GM19455 (cell line): ENCODE measurements around the gene EHD3.

Source experiments
- ATAC-seq: cut with Tn5 transposase; IDR thresholded peaks from one replicate; pipeline ENCODE4 v1.9.1; 2021; ENCODE audit not compliant: unreplicated experiment

The EHD3 gene

DNA sequence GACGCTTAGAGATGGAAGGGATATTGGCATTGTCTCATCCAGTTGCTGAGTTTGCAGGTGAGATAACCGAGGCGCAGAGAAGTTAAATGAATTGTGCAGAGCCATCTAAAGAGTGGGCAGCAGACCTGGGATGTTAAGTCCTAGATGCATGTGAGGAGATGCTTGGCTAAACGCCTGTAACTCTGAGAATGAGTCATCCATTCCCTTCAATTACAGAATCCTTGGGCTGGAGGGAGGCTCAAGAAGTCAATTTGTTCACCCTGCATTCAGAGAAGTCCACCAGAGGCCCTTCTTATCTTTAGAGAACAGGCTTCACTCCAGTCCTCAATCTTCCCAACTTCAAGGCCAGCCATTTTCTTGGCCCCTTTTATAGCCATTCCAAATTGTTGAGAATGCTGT, 1.6 kb downstream of the EHD3 start:
- no peak for ATAC-seq

DNA sequence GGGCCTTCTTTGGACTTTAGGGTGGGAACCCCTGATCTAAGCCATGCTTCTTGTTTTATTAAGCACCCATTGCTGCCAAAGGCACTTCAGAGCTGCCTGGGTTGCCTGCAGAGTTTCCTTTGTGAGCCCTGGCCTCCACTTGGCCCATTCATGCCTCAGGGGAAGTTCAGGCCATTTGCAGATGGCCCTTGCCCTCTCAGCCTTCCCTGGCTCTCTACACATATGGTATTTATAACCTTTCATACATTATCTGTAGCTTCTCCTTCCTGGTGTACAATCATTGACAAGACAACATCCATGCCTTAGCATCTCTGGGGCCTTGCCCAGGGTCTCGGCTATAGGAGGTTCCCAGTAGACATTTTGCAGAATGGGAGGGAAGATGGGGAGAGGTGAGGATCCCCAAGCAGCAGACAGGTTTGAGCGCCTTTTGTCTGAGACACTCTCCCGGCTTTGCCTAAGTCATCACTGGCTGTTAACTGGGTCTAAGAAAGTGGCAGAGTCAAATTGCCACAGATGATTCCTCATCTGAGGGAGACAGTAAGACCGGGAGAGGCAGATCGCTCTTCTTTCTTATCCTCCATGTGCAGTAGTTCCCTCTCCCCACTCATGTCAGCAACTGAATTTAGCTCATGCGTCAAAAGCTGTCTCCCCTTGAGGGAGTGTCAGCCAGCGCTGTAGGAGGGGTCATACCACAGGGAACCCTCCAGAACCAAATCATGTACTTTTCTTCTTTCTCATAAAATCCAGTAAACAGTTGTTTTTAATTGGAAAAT, 2.7 kb downstream of the EHD3 start:
- no peak for ATAC-seq

DNA sequence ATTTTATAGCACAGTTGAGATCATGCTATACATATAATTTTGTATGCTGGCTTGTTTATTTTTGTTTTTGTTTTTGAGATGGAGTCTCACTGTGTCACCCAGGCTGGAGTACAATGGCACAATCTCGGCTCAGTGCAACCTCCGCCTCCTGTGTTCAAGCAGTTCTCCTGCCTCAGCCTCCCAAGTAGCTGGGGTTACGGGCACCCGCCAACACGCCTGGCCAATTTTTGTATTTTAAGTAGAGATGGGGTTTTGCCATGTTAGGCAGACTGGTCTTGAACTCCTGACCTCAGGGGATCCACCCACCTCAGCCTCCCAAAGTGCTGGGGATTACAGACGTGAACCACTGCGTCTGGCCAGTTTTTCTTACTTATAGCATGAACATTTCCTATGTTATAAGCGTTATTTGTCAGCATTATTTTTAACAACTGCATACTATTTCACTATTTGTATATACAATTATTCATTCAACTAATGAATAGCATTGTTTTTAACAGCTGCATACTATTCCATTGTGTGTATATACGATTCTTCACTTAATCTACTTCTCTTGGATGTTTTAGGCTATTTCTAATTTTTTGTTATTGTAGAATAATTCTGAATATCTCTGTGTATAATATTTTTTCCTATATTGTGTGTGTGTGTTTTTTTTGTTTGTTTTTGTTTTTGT, 3.5 kb downstream of the EHD3 start:
- no peak for ATAC-seq

DNA sequence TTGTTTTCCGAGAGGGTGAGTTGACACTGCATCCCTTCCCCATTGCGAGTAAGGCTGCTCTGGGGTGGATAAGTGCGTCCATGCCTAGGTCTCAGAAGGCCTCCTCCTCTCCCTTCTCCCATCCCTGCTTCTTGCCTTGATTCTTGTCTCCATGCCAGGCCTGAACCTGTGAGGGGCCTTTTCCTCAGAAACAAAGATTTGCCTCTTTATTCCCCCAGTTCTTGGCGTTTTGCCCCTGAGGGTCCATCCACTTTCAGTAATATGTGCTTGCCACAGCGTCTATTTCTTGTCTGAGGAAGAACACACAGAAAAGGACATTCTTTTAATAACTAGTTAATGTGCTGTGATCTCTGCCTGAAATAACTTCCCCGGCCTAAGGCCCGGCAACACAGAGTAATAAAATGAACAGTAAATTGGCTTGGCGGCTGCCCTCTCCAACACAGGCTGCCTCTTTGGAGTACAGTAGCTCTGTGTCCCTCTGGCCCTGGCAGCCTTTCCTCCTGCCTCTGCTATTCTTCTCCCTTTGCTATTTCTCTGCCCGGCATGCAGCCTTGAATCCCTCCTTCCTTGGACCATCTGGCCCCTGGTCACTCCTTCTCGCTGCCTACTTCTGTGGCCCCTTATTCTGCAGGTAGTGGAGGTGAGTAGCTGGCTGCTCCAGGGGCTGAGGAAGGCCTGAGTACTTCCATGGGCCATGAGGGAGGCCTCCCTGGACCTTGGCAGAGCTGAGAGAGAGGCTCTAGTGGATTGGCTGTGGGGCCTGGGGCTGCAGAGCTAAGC, 4.4 kb downstream of the EHD3 start:
- ATAC-seq: no peak

DNA sequence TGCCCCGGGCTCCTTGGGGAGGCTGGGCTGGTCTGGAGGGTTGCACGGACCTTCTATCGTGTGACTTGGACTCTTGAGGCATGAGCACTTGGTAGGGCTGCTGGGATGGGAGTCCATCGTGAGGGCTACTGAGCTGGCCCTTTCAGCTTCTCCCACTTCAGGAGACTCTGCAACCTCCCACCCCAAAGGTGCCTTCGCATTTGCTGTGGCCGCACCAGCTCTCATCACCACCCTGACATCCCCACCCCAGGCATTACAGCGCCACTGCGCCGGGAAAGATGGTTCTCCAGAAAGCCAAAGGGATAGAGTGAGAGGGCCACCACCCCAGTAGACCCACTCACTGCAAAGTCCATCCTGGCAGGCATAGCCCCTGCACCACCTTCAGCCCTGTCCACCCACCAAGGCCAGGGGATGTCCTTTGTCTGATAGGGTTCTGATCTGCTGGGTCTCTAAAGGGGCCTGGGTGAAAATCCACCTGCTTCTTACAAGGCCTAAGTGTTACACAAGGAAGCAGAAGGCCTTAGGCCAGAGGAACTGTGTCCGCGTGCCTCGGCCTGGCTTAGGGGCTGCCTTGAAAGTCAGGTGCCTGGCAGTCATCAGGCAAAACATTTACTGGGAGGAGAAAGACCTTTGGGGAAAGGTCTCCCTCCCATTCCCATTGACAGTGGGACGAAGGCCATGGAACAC, 5.1 kb downstream of the EHD3 start:
- ATAC-seq: no peak

DNA sequence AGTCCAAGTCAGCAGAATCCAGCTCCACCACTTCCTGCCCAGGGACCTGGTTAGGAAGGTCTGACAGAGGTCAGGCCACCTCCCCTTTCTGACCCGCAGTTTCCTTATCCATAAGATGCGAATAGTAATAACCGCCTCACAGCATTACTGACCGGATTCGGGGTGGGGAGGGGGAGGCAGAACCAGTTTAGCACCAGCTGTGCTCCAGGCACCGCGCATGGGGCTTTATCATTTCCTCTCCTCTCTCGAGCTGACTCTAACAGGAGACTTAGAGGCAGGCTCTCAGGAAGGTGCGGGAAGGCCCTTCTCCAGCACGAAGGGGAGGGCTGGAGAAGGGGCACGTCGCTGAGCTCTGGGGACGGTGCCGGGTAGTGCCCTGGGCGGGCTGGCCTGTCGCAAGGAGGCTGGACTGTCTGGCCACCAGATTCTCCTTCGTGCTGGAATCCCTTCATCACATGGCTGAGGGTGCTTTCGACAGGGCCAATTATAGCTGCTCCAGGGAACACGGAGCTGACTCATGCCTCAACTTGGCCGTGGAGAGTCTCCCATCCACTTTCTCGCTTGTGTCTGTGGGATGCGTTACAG, 5.7 kb downstream of the EHD3 start:
- no peak for ATAC-seq

DNA sequence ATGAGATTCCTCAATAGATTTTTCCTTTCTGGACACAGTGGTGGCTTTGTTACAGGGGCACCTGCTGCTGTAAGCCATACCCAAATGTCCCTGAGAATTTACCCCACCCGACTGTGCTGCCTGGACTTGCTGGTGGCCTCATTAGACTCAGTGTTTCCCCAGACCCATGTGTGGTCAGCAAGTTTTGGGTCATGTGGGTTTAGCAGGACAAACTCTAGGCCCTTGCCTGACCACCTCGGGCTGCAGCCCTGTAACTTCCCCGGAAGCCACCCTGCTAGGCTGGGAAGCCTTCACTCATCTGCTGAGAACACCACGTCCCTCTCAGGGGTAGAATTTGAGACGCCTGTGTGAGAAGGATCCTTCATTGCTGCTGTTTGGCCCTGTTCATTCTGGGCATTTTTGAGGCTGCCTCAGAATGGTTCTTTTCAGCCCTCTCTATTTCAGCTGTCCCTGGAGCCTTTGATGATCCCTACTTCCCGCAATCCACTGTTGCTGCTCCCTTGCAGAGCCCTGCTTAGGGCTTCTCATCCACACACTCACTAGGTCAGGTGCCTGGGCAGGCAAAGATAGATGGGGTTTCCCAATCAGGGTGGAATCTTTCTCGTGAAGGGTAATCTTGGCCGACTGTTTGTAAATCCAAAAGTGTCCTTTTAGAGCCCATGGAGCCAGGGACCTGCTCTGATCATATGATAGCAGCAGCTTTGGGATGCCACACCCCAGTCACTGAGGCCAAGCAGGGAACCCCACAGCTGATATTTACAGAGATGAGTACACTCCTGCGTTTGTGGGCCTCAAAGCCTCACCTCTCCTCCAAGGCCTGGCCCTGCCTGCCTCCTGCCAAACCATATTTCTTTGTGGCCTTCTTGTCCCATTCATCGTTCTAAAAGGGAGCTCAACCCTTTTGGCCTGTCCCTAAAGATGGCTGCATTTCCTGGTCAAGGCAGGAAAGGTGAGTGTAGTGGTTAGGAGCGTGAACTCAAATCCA, 6.7 kb downstream of the EHD3 start:
- no peak for ATAC-seq

DNA sequence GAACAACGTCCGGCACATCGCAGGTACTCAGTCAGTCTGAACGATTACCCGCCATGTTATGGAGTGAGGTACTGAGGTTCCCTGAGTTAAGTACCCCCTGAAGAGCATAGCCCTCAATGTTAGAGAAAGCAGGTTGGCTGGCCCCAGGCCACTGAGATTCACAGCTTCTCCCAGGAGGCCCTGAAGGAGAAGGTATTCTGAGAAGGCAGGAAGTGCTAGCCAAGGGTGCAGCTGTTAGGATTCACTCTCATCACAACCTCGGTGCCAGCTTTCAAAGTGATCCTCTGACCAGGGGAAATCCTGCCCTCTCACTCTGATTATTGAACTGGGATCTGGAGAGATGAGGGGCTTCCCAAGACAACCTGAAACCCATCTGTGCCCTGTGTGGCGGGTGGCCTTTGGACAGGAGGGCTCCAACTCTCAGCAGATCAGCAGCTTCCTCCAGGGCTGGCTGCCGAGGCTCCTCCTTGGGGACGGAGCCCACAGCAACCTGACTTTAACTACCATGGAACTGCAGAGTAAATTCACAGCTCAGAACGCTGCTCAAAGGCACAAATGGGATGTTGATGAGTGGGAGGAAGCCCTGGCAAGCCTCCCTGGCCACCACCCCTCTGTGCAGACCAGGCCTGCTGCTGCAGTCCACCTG, 7.8 kb downstream of the EHD3 start:
- ATAC-seq: no peak

DNA sequence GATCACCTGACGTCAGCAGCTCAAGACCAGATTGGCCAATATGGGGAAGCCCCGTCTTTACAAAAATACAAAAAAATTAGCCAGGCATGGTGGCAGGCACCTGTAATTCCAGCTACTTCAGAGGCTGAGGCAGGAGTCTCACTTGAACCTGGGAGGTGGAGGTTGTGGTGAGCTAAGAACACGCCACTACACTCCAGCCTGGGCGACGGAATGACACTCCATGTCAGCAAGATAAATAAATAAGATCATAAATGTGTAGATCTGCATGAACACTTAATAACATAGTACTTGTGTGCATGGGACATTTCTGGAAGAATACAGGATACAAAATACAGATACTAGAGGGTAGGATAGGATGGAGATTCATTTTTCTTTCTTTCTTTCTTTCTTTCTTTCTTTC, 9.1 kb downstream of the EHD3 start:
- ATAC-seq: no peak

DNA sequence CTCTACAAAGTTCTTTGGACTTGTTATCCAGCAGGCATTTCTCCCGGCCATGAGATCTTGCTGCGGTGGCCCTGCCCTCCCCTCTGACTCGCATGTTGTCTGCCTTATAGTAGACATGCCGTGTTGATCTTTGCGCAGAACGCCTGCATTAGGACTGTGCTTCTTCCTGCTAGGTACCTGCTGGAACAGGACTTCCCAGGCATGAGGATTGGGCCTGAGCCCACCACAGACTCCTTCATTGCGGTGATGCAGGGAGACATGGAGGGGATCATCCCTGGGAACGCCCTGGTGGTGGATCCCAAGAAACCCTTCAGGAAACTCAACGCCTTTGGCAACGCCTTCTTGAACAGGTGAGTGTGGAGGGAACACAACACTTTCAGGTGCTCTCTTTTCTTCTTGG, 10.1 kb downstream of the EHD3 start:
- no peak for ATAC-seq

DNA sequence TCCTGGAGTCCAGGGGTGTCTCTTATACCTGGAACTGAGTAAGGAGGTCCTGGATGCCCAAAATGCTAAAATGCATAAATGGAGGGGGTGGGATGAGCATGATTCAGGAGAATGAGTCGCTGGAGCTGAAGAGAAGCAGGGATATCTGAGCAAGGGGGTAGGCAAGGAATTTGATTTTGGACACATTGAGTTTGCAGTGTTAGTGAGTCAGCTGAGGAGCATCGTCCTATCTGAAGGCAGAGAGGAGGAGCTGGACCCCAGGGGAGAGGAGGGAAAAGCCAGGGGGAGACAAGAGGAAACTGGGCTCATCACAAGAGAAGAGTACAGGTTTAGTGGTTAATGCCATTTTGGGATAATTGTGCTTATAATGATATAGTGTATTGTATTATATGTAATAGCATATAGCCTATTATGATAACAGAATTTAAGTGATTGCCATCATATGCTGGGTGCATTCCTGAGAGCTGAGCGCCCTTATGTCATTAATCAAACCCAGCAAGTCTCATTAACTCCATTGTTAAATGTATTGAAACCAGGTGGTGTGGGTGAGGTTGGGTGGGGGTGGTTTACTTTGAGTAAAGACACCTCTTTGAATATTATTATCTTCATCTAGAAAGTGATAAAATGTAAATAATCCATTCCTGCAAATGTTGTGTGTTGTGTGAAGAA, 12.4 kb downstream of the EHD3 start:
- ATAC-seq: no peak

DNA sequence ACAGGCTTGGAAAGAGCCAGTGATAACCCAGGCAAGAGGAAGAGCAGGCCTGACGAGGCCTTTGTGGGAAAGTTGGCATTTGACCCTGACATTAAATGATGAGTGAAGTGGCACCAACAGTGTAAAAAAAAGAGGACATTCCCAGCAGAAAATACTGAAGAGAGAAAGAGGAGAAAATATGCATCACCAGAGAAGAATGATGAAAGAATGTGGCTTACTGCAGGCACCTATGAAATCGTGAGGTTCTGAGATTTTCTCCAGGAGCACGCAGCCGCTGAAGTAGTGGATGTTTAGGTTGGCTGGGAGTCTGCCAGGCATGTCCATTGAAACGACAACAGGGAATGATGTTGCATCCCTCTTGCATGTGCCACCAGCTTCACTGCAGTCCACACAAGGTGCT, 13.8 kb downstream of the EHD3 start:
- no peak for ATAC-seq

DNA sequence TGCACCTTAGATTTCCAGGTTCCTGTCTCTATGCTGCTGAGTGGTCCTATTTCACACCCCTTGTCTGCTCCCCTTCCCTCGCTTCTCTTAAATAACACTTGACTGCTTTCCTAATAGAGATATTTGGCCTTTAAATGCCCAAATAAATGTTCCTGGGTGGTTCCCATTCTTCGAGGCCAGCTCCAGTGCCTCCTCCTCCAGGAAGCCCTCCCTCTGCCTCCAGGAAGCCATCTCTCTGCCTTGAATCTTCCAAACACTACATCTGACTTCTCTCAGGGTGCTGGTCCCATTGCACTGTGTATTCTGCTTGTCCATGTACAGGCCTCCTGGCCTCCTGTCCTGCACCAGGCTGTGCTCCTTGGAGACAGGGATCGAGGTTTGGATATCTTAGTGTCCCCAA, 14.2 kb downstream of the EHD3 start:
- no peak for ATAC-seq

DNA sequence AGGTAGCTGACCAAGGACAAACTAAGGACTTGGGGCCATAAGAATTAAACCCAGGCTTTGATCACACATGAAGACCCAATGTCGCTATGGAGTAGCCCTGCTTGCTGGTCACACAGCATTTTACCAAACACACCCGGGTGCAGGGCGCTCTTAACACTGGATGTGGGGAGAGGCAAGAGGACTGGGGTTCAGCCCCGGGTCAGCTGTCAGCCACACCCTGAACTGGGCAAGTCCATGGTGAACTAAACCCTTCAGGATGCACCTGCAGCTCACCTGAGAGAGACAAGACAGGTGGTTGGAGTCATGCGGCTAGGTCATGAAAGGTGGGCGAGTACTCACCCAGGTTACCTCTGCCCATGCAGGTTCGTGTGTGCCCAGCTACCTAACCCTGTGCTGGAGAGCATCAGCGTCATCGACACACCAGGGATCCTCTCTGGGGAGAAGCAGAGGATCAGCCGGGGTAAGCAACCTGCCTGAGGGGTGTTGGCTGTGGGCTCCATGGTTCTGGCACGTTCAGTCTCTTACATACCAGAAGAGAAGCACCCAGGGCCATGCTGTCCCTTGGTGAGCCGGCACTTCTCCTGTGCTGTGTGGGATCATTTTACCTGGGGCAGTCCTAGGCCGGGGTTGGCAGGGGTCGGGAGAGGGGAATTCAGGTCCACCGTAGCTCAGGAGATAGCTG, 15.2 kb downstream of the EHD3 start:
- no peak for ATAC-seq

DNA sequence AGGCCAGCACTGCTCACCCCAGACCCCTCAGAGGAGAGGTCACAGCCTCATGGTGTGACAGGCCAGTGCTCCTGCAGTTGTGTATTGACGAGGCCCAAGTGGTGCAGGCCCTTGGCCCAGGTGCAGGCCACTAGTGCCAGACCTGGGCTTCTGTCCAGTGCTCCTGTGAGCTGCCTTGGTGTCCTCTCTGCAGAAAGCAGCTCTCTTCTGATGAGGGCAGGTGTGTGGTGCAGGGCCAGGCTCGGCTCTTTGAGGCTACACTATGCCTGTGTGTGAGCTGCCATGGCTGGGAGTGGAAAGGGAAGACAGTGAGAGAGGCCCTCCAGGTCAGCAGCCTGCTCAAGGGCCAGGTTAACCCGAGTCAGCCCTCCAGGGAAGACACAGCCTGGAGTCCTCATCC, 17.1 kb downstream of the EHD3 start:
- no peak for ATAC-seq

DNA sequence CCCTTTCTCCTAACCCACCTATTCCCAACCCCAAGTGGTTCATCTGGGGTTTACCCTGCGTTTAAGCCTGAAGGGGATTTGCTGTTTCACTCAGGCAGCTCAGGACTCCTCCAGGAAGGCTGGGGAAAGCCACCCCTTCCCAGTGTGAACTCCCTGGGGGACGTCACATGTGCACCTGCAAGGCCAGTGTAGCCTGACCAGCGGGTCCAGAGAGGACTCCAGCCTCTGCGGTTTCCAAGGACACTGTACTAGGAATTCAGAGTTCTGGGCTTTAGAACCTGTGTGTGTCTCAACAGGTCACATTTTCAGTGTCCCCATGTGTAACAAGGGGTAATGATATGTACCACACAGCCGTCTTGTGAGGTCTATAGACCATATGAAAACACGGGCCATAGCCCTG, 17.9 kb downstream of the EHD3 start:
- ATAC-seq: no peak

DNA sequence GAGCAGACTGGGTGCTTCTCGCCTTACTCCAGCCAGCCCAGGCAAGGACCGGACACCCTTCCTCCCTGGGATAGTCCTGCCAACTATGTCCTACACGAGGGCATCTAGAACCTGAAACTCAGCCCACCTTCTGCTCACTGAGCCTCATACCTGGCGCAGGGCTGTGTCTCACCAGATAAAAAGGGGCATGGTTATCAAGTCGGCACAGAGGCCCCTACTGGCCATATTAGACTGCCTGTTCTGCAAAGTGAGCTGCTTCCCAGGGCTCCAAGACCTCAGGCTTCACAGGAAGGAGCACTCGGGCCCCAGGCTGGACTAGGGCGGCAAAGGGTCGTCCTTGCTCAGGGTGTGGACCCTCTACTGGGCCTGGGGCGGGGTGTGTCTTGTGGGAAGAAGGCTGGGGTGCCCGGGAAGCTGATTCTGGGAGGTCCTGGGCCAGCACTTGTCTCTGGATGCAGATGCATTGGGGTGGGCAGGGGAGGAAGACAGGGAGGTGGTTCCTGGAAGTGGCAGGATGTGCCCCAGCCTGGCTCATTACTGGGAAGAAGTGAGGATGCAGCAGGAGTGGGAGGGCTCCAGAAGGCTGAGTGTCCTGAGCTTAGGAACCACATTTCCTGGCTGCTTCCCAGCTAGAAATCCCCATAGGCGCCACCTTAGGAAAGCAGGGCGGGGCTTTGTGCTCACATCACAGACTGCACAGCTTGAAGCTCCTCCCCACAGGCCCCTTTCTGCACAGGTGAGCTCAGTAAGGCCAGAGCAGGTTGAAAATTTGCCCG, 19.6 kb downstream of the EHD3 start:
- ATAC-seq: no peak
